ENCODE data around the gene SPPL2B. TPM values are rescaled to one million over a fixed set of nuclear protein-coding genes. Genes with fewer than 3 reads are reported as not detected.

The SPPL2B gene
- total and polyA plus RNA-seq, 9 of the 15 experiments (the other 6 are each of a cell fraction or from before 2014, with no cell fraction given) = 0.20 to 81.2 (median 15.1) TPM

DNA sequence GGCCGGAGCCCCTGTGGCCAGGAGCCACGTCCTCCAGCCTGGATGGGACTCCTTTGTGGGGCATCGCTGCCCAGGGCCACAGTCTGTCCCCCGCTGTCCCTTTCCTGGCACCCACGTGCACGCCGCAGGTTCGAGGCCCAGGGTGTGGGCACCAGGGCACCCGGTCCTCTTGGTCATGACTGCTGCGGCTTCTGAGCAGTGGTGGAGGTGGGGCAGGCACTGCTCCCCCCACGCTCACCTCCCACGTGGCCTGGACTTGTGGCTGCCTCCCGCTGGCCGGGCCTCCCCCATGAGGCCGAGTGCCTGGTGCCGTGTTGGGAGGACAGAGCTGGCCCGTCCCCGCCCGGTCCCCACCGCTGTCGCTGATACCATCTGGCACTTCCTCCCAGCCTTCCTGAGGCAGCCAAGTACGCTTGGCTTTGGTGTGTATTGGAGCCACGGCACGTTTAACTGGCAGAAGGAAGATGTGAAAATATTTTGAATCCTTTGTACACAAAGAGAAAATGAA lies 12.8 kb downstream of the SPPL2B start (continued):
- TF ChIP-seq, protein P1, sequence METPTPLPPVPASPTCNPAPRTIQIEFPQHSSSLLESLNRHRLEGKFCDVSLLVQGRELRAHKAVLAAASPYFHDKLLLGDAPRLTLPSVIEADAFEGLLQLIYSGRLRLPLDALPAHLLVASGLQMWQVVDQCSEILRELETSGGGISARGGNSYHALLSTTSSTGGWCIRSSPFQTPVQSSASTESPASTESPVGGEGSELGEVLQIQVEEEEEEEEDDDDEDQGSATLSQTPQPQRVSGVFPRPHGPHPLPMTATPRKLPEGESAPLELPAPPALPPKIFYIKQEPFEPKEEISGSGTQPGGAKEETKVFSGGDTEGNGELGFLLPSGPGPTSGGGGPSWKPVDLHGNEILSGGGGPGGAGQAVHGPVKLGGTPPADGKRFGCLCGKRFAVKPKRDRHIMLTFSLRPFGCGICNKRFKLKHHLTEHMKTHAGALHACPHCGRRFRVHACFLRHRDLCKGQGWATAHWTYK (CRISPR knock-in tag; IDR thresholded peaks at IDR 0.05) = peak; percentile 91
- TF ChIP-seq, protein P2, sequence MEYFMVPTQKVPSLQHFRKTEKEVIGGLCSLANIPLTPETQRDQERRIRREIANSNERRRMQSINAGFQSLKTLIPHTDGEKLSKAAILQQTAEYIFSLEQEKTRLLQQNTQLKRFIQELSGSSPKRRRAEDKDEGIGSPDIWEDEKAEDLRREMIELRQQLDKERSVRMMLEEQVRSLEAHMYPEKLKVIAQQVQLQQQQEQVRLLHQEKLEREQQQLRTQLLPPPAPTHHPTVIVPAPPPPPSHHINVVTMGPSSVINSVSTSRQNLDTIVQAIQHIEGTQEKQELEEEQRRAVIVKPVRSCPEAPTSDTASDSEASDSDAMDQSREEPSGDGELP (CRISPR knock-in tag; IDR thresholded peaks at IDR 0.05; ENCODE audit: borderline replicate concordance) = peak; percentile 40; the same call in 1 of the 2 replicates
- no peak for TF ChIP-seq POLR2H (tag; IDR thresholded peaks at IDR 0.05; ENCODE audit: low read depth)
- no peak for TF ChIP-seq KDM1A (IDR thresholded peaks at IDR 0.05)
- peak; percentile 29; the same call in 1 of the 2 replicates for TF ChIP-seq GABPB1 (CRISPR knock-in tag; IDR thresholded peaks at IDR 0.05)
- TF ChIP-seq CXXC5 (CRISPR knock-in tag; IDR thresholded peaks at IDR 0.05) = peak; percentile 45; the same call in 1 of the 2 replicates
- TF ChIP-seq HNRNPL (IDR thresholded peaks at IDR 0.05; ENCODE audit: low read depth, low read length) = peak; percentile 47; the same call in 1 of the 2 replicates
- peak; percentile 65; the same call in 1 of the 2 replicates for TF ChIP-seq CBX1 (IDR thresholded peaks at IDR 0.05; ENCODE audit: low read depth)
- peak; percentile 43 for TF ChIP-seq BHLHE40 (IDR thresholded peaks at IDR 0.05; ENCODE audit: low read length)
- TF ChIP-seq MAZ (CRISPR knock-in tag; conservative IDR thresholded peaks at IDR 0.05 in 1 of 2, IDR thresholded peaks at IDR 0.05 in 1 of 2) = peak in 1 of 2 experiments; percentile 54; a peak in 1 of 4 replicates
- no peak for TF ChIP-seq ZNF77 (CRISPR knock-in tag; IDR thresholded peaks at IDR 0.05)
- TF ChIP-seq SP2 (IDR thresholded peaks at IDR 0.05; ENCODE audit: extremely low read depth, low read depth, low read length, poor library complexity, severe bottlenecking) = no peak
- TF ChIP-seq, protein P3, sequence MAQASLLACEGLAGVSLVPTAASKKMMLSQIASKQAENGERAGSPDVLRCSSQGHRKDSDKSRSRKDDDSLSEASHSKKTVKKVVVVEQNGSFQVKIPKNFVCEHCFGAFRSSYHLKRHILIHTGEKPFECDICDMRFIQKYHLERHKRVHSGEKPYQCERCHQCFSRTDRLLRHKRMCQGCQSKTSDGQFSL (CRISPR knock-in tag; IDR thresholded peaks at IDR 0.05) = peak; percentile 83
- TF ChIP-seq, protein P3 (tag; IDR thresholded peaks at IDR 0.05) = no peak
- TF ChIP-seq, protein P4, sequence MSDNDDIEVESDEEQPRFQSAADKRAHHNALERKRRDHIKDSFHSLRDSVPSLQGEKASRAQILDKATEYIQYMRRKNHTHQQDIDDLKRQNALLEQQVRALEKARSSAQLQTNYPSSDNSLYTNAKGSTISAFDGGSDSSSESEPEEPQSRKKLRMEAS (CRISPR knock-in tag; IDR thresholded peaks at IDR 0.05) = peak; percentile 69
- TF ChIP-seq SIRT6 (IDR thresholded peaks at IDR 0.05; ENCODE audit: low read depth, low read length) = no peak
- TF ChIP-seq POLR2B (IDR thresholded peaks at IDR 0.05; ENCODE audit: low read depth, partially characterized antibody) = no peak
- peak; percentile 38; the same call in 1 of the 2 replicates for TF ChIP-seq RBFOX2 (IDR thresholded peaks at IDR 0.05; ENCODE audit: low read depth, low read length)
- TF ChIP-seq MYC (IDR thresholded peaks at IDR 0.05; ENCODE audit: low read depth, low read length) = peak; percentile 68
- no peak for TF ChIP-seq MYC (CRISPR knock-in tag; IDR thresholded peaks at IDR 0.05; ENCODE audit: borderline replicate concordance, low read depth)
- TF ChIP-seq, protein P5, sequence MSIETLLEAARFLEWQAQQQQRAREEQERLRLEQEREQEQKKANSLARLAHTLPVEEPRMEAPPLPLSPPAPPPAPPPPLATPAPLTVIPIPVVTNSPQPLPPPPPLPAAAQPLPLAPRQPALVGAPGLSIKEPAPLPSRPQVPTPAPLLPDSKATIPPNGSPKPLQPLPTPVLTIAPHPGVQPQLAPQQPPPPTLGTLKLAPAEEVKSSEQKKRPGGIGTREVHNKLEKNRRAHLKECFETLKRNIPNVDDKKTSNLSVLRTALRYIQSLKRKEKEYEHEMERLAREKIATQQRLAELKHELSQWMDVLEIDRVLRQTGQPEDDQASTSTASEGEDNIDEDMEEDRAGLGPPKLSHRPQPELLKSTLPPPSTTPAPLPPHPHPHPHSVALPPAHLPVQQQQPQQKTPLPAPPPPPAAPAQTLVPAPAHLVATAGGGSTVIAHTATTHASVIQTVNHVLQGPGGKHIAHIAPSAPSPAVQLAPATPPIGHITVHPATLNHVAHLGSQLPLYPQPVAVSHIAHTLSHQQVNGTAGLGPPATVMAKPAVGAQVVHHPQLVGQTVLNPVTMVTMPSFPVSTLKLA (conservative IDR thresholded peaks at IDR 0.05) = peak; percentile 23 to 79; a peak in 2 of 4 replicates
- peak; percentile 24; the same call in 1 of the 2 replicates for TF ChIP-seq RAD51 (IDR thresholded peaks at IDR 0.05; ENCODE audit: borderline replicate concordance, low read depth)
- TF ChIP-seq, protein P6, sequence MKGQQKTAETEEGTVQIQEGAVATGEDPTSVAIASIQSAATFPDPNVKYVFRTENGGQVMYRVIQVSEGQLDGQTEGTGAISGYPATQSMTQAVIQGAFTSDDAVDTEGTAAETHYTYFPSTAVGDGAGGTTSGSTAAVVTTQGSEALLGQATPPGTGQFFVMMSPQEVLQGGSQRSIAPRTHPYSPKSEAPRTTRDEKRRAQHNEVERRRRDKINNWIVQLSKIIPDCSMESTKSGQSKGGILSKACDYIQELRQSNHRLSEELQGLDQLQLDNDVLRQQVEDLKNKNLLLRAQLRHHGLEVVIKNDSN (CRISPR knock-in tag; IDR thresholded peaks at IDR 0.05) = peak; percentile 70; the same call in 1 of the 2 replicates

All from K562 (cell line).